Activated naive CD4-positive, alpha-beta T cell treated with anti-CD3 and anti-CD28 coated beads, Interleukin-2, amount 10 ng/mL, durations not matched to agents 7 days and 5 days (primary cell): Measurements from ENCODE around the gene ENPP5.
A peak's percentile ranks its signal among the peaks of the same experiment; 100 is the strongest.

Experiments
- CTCF ChIA-PET: fragments of 350-600 bp; sonication (Branson Sonifier 250); formaldehyde crosslinking; loops from one replicate; lab custom pipeline; 2021; ENCODE audit warnings: antibody characterized with exemption; lab: Charles Lee
- DNase-seq: peaks from one replicate; pipeline ENCODE4 v3.0.0-alpha.2; 2020
- H3K27ac Mint-ChIP-seq: one replicate; pipeline ENCODE4 v1.8.0; 2021; ENCODE audit warnings: mild to moderate bottlenecking, moderate library complexity, mixed read lengths
- H3K27me3 Mint-ChIP-seq: one replicate; pipeline ENCODE4 v1.8.0; 2021; ENCODE audit warnings: mild to moderate bottlenecking, mixed read lengths
- H3K36me3 Mint-ChIP-seq: one replicate; pipeline ENCODE4 v1.8.0; 2021; ENCODE audit warnings: mixed read lengths
- H3K4me1 Mint-ChIP-seq: one replicate; pipeline ENCODE4 v1.8.0; 2021; ENCODE audit warnings: mixed read lengths
- H3K4me3 Mint-ChIP-seq: one replicate; pipeline ENCODE4 v1.8.0; 2021; ENCODE audit warnings: mild to moderate bottlenecking, moderate library complexity, mixed read lengths
- H3K9me3 Mint-ChIP-seq: one replicate; pipeline ENCODE4 v1.8.0; 2021; ENCODE audit warnings: mixed read lengths

ENPP5 gene

GRCh38 chr6:46170357-46171289 is at the start of gene ENPP5:
TSS of gene ENPP5 (minus strand) at chr6:46170980. CDS start at chr6:46168262, 2,718 bp downstream.
- Mint-ChIP-seq H3K9me3 (no peaks in the 10 kb centered on the region), H3K27me3 (peaks cover 55% of the 10 kb centered on the region), H3K27ac (no peak within 1 kb of the TSS), H3K4me1 (peaks cover 30% of the 10 kb centered on the region), H3K36me3 (no peaks in the 10 kb centered on the region), H3K4me3 (peak within 1 kb of the TSS; percentile 68)
- CTCF ChIA-PET: no interaction called here
- peak; percentile 67 for DNase-seq

- Mint-ChIP-seq H3K9me3 (no peaks in the 10 kb centered on the region), H3K27ac (no peak overlapping the region), H3K4me3 (no peak overlapping the region), H3K36me3 (no peaks in the 10 kb centered on the region), H3K4me1 (no peaks in the 10 kb centered on the region), H3K27me3 (peaks cover 4% of the 10 kb centered on the region)
- no peak for DNase-seq
- CTCF ChIA-PET: interaction anchor here (1.4 to 7.0 kb wide), 2 partner anchors 44 to 190 kb away, joined by 3 to 84 read pairs; no protein-coding TSS in a partner anchor
Measured at GRCh38 chr6:46219661-46220060, 48.9 kb upstream of the ENPP5 start.

- Mint-ChIP-seq H3K27ac (no peak overlapping the region), H3K4me3 (no peak overlapping the region), H3K27me3 (peaks cover 4% of the 10 kb centered on the region), H3K9me3 (no peaks in the 10 kb centered on the region), H3K36me3 (no peaks in the 10 kb centered on the region), H3K4me1 (no peaks in the 10 kb centered on the region)
- no peak for DNase-seq
- CTCF ChIA-PET: interaction anchor here (0.5 to 7.0 kb wide), 3 partner anchors 128 to 739 kb away, joined by 4 to 84 read pairs (median 6); no protein-coding TSS in a partner anchor
Measured at GRCh38 chr6:46218457-46218856, 47.7 kb upstream of the ENPP5 start.

GRCh38 chr6:46217671-46218131 is 46.9 kb upstream of the ENPP5 start:
- no peak for DNase-seq
- no peak overlapping the region for H3K4me3 Mint-ChIP-seq
- H3K36me3 Mint-ChIP-seq: no peaks in the 10 kb centered on the region
- CTCF ChIA-PET: interaction anchor here (0.5 to 7.0 kb wide), 3 partner anchors 128 to 740 kb away, joined by 4 to 84 read pairs (median 6); no protein-coding TSS in a partner anchor
- no peaks in the 10 kb centered on the region for H3K9me3 Mint-ChIP-seq
- peaks cover 4% of the 10 kb centered on the region for H3K27me3 Mint-ChIP-seq
- no peak overlapping the region for H3K27ac Mint-ChIP-seq
- no peaks in the 10 kb centered on the region for H3K4me1 Mint-ChIP-seq

GRCh38 chr6:46216879-46217278 is 46.1 kb upstream of the ENPP5 start:
- H3K27me3 Mint-ChIP-seq: peaks cover 4% of the 10 kb centered on the region
- no peak overlapping the region for H3K27ac Mint-ChIP-seq
- H3K36me3 Mint-ChIP-seq: no peaks in the 10 kb centered on the region
- no peaks in the 10 kb centered on the region for H3K4me1 Mint-ChIP-seq
- H3K4me3 Mint-ChIP-seq: no peak overlapping the region
- CTCF ChIA-PET: interaction anchor here (1.8 kb wide), 2 partner anchors 127 to 193 kb away, joined by 5 to 6 read pairs; no protein-coding TSS in a partner anchor
- no peaks in the 10 kb centered on the region for H3K9me3 Mint-ChIP-seq
- DNase-seq: no peak

- Mint-ChIP-seq H3K27ac (no peak overlapping the region), H3K9me3 (no peaks in the 10 kb centered on the region), H3K36me3 (no peaks in the 10 kb centered on the region), H3K4me1 (no peaks in the 10 kb centered on the region), H3K4me3 (no peak overlapping the region), H3K27me3 (peaks cover 4% of the 10 kb centered on the region)
- no peak for DNase-seq
- CTCF ChIA-PET: interaction anchor here (0.6 to 1.8 kb wide), 3 partner anchors 73 to 194 kb away, joined by 3 to 5 read pairs (median 3); no protein-coding TSS in a partner anchor
Measured at GRCh38 chr6:46215777-46216176, 45.0 kb upstream of the ENPP5 start.

- Mint-ChIP-seq H3K4me3 (no peak overlapping the region), H3K4me1 (no peaks in the 10 kb centered on the region), H3K27me3 (peaks cover 4% of the 10 kb centered on the region), H3K9me3 (no peaks in the 10 kb centered on the region), H3K36me3 (no peaks in the 10 kb centered on the region), H3K27ac (no peak overlapping the region)
- DNase-seq: no peak
- CTCF ChIA-PET: interaction anchor here (0.9 to 1.8 kb wide), 2 partner anchors 132 to 195 kb away, joined by 3 to 5 read pairs; no protein-coding TSS in a partner anchor
Measured at GRCh38 chr6:46215213-46215612, 44.4 kb upstream of the ENPP5 start.

- Mint-ChIP-seq H3K4me3 (no peak overlapping the region), H3K27me3 (peaks cover 8% of the 10 kb centered on the region), H3K36me3 (no peaks in the 10 kb centered on the region), H3K4me1 (no peaks in the 10 kb centered on the region), H3K9me3 (no peaks in the 10 kb centered on the region), H3K27ac (no peak overlapping the region)
- DNase-seq: no peak
- CTCF ChIA-PET: no interaction called here
Measured at GRCh38 chr6:46211917-46212316, 41.1 kb upstream of the ENPP5 start.

- Mint-ChIP-seq H3K36me3 (no peaks in the 10 kb centered on the region), H3K4me3 (no peak overlapping the region), H3K27ac (no peak overlapping the region), H3K9me3 (no peaks in the 10 kb centered on the region), H3K4me1 (no peaks in the 10 kb centered on the region), H3K27me3 (peaks cover 8% of the 10 kb centered on the region)
- no peak for DNase-seq
- CTCF ChIA-PET: no interaction called here
Measured at GRCh38 chr6:46210294-46210693, 39.5 kb upstream of the ENPP5 start.

- CTCF ChIA-PET: no interaction called here
- Mint-ChIP-seq H3K4me3 (no peak overlapping the region), H3K36me3 (no peaks in the 10 kb centered on the region), H3K27ac (no peak overlapping the region), H3K4me1 (no peaks in the 10 kb centered on the region), H3K9me3 (no peaks in the 10 kb centered on the region), H3K27me3 (peaks cover 11% of the 10 kb centered on the region)
- DNase-seq: no peak
Measured at GRCh38 chr6:46208303-46208702, 37.5 kb upstream of the ENPP5 start.

- CTCF ChIA-PET: no interaction called here
- H3K27ac Mint-ChIP-seq: no peak overlapping the region
- no peak for DNase-seq
- H3K4me3 Mint-ChIP-seq: no peak overlapping the region
- H3K27me3 Mint-ChIP-seq: peaks cover 11% of the 10 kb centered on the region
- H3K9me3 Mint-ChIP-seq: no peaks in the 10 kb centered on the region
- no peaks in the 10 kb centered on the region for H3K36me3 Mint-ChIP-seq
- no peaks in the 10 kb centered on the region for H3K4me1 Mint-ChIP-seq
Measured at GRCh38 chr6:46207174-46207573, 36.4 kb upstream of the ENPP5 start.

GRCh38 chr6:46204880-46205650 is 34.3 kb upstream of the ENPP5 start:
- H3K4me1 Mint-ChIP-seq: no peaks in the 10 kb centered on the region
- CTCF ChIA-PET: no interaction called here
- H3K4me3 Mint-ChIP-seq: no peak overlapping the region
- no peaks in the 10 kb centered on the region for H3K9me3 Mint-ChIP-seq
- H3K36me3 Mint-ChIP-seq: no peaks in the 10 kb centered on the region
- no peak overlapping the region for H3K27ac Mint-ChIP-seq
- DNase-seq: no peak
- peaks cover 11% of the 10 kb centered on the region for H3K27me3 Mint-ChIP-seq

- CTCF ChIA-PET: no interaction called here
- Mint-ChIP-seq H3K4me3 (no peak overlapping the region), H3K36me3 (no peaks in the 10 kb centered on the region), H3K27me3 (peaks cover 3% of the 10 kb centered on the region), H3K27ac (no peak overlapping the region), H3K4me1 (no peaks in the 10 kb centered on the region), H3K9me3 (no peaks in the 10 kb centered on the region)
- DNase-seq: no peak
Measured at GRCh38 chr6:46203391-46204177, 32.8 kb upstream of the ENPP5 start.
